HG03135 (cell line): ENCODE data around the gene DHRSX.
"Not testable (repeated sequence)": the region's sequence is repeated elsewhere in the genome, so short reads cannot be mapped to it uniquely, and the experiment has no call there.

Source experiments
- ATAC-seq: cut with Tn5 transposase; IDR thresholded peaks from one replicate; pipeline ENCODE4 v1.9.1; 2021; ENCODE audit warnings: mild to moderate bottlenecking, moderate library complexity; ENCODE audit not compliant: unreplicated experiment

DHRSX gene

GRCh38 chrX:2500803-2501558 is at the start of gene DHRSX, which contains the start of gene ZBED1:
Gene DHRSX, minus strand, starts transcription at chrX:2500976. Its CDS starts 51 bp downstream, at chrX:2500925.
Gene ZBED1, minus strand, starts transcription at chrX:2500976. Its CDS starts 10,257 bp downstream, at chrX:2490719.
- ATAC-seq = peak; percentile 56

GRCh38 chrX:2549876-2550275 is 49.1 kb upstream of the DHRSX start:
- no peak for ATAC-seq

GRCh38 chrX:2548711-2549423 is 48.1 kb upstream of the DHRSX start:
- no peak for ATAC-seq

- ATAC-seq = no peak
Observed at GRCh38 chrX:2547736-2548135, 47.0 kb upstream of the DHRSX start.

GRCh38 chrX:2546496-2546895 is 45.7 kb upstream of the DHRSX start:
- no peak for ATAC-seq

- ATAC-seq = no peak
Observed at GRCh38 chrX:2545144-2545543, 44.4 kb upstream of the DHRSX start.

- no peak for ATAC-seq
Observed at GRCh38 chrX:2542826-2543521, 42.2 kb upstream of the DHRSX start.

- ATAC-seq = no peak
Observed at GRCh38 chrX:2541603-2542002, 40.8 kb upstream of the DHRSX start.

GRCh38 chrX:2540426-2540947 is 39.7 kb upstream of the DHRSX start:
- no peak for ATAC-seq

GRCh38 chrX:2539586-2539985 is 38.8 kb upstream of the DHRSX start:
- ATAC-seq = no peak

GRCh38 chrX:2538031-2538757 is 37.4 kb upstream of the DHRSX start:
- no peak for ATAC-seq

GRCh38 chrX:2536974-2537373 is 36.2 kb upstream of the DHRSX start:
- no peak for ATAC-seq

GRCh38 chrX:2536141-2536540 is 35.4 kb upstream of the DHRSX start:
- ATAC-seq = no peak

GRCh38 chrX:2534261-2535021 is 33.7 kb upstream of the DHRSX start:
- not testable (repeated sequence) for ATAC-seq

- no peak for ATAC-seq
Observed at GRCh38 chrX:2533424-2533823, 32.6 kb upstream of the DHRSX start.

GRCh38 chrX:2526390-2526789 is 25.6 kb upstream of the DHRSX start:
- no peak for ATAC-seq

- no peak for ATAC-seq
Observed at GRCh38 chrX:2523911-2524310, 23.1 kb upstream of the DHRSX start.

GRCh38 chrX:2521927-2522386 is 21.2 kb upstream of the DHRSX start:
- no peak for ATAC-seq

GRCh38 chrX:2521092-2521926 is 20.5 kb upstream of the DHRSX start:
- ATAC-seq = peak; percentile 82
